HG02610 (cell line): ENCODE results near the gene CHST8.

Experiments
- ATAC-seq: cut with Tn5 transposase; IDR thresholded peaks from one replicate; pipeline ENCODE4 v1.9.1; 2021; ENCODE audit warnings: mild to moderate bottlenecking, moderate library complexity; ENCODE audit not compliant: unreplicated experiment

Gene CHST8

DNA sequence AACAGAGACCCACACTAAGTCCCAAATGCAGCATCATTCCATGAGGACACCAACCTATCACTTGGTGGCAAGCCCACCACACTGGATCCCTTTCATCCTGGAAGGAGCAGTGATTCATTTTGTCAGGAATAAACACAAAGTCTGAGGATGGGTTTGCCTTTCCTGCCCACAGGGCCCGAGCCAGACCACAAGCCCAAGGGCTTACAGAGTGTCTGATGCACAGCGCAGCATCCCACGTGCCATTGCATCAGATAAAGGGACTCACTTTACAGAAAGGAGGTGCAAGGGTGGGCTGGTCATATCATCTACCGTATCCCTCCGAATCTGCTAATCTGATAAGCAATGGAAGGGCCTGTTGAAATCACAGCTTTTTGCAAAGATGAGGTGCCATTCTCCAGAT, 162.7 kb downstream of the CHST8 start:
- no peak for ATAC-seq

DNA sequence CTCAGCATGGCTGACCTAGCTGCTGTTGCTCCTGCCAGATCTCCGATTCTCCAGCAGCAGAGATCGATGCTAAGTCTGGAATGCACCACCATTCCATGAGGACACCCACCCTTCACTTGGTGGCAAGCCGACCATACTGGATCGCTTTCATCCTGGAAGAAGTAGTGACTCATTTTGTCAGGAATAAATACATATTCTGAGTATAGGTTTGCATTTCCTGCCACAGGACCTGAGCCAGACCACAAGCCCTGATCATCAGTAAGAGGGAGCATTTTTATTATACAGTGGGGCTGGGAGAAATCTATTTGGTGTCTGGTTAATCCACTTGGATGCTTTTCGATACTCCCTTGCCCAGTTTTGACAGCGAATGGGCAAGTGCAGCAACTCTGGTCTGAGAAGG, 164.0 kb downstream of the CHST8 start:
- no peak for ATAC-seq

GRCh38 chr19:33788676-33789075, 166.9 kb downstream of the CHST8 start:
- no peak for ATAC-seq

- ATAC-seq, result no peak
Observed at GRCh38 chr19:33789344-33789743, 167.6 kb downstream of the CHST8 start.

GRCh38 chr19:33794683-33795369, 173.1 kb downstream of the CHST8 start:
- no peak for ATAC-seq

DNA sequence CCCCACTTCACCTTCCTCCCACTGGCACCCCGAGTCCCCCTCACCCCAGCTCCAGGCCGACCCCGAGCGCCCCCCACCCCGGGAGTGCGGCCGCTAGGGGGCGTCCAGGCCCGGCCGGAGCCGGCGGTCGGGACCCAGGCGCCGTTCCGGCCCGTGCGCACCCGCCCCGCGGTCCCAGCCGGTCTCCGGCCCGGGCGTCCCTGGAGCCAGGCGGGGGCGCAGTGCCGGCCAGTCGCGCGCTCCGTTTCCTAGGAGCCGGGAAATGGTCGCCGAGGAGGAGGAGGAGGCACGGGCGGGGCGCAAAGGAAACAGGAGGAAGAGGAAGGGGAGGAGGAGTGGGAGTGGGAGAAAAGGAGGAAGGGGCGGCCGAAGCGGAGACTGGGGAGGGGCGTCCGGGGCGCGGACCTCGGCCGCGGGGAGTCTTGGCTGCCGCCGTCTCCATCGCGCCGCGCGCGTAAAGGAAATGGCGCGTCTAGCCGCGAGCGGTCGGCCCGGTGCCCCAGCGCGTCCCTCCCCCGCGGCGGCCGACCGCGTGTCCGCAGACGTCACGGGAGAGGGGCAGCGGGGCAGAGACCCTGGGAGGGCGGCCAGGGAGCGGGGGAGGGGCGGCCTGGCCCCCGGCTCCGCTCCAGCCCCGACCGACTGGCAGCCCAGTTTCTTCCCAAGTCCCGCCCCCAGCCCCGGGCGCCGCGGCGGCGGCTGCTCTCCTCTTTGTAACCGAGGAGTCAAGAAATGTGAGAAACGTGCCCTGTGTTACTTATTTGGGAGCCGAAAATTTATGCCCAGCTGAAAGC, 173.8 kb downstream of the CHST8 start:
- ATAC-seq, result no peak

DNA sequence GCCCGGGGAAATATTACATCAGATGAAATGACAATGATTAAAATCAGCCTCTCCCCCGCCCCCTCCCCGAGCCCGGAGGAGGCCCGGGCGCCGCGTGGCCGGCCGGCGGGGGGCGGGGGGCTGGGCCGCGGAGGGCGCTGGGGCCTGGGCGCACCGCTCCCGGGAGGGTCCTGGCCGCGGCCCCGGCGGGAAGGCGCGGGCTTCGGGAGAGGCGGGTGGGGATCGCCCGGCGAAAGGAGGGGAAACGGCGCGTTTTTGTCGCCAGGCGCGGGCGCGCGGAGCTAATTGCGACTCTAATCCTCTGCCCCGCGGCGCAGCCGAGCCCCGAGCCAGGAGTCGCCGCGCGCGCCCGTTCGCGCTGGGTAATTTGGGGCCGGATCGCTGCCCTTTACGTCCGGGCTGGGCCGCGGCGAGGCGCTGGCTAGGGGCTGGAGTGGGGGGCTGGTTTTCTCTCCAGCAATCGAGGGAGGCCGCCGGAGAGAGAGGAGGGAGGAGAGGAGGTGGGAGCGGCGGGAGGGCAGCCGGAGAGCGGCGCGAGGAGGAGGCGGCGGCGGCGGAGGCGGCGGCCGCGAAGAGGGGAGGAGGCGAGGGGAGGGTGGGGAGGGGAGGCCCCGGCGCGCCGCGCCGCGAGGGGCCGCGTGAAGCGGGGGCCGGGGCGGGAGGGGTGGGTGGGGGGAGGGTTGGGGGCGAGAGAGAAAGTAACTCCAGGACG, 174.6 kb downstream of the CHST8 start, which contains the start of gene KCTD15:
TSS of gene KCTD15 (plus strand) at position 707 of the 712 bp plus-strand sequence. CDS start 3,585 bp downstream, outside the sequence.
- ATAC-seq, result no peak

GRCh38 chr19:33797802-33798671, 176.3 kb downstream of the CHST8 start:
- ATAC-seq, result no peak

- no peak for ATAC-seq
Observed at GRCh38 chr19:33798681-33799111, 176.9 kb downstream of the CHST8 start.

GRCh38 chr19:33799476-33799875, 177.7 kb downstream of the CHST8 start:
- no peak for ATAC-seq

DNA sequence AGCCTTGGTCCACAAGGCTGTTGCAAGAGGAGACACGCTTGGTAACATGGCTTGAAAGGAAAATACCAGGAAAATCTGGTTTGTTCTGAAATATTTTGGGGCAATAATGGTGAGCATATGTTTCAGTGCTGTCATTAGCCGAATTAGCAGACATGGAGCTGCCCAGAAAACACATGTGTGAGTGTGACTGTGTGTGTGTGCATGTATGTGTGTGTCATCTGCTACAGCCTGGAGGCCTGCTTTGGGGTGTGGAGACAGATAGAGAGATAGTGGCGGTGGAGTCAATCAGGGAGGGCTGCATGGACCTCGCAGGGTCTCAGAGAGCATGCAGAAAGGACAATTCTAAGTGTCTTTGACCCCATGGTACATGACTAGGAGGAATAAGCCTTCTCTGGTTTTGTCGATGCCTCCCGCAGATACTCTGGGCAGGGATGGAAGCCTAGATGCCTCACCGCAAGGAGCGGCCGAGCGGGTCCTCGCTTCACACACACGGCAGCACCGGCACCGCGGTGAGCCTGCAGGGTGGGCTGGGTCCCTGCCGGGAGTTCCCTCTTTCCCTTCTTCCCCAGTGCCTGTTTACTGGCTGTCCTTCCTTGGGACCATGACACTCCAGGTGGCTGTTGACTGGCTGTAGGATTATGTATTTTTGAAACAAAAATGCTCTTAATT, 178.4 kb downstream of the CHST8 start:
- ATAC-seq, result no peak

DNA sequence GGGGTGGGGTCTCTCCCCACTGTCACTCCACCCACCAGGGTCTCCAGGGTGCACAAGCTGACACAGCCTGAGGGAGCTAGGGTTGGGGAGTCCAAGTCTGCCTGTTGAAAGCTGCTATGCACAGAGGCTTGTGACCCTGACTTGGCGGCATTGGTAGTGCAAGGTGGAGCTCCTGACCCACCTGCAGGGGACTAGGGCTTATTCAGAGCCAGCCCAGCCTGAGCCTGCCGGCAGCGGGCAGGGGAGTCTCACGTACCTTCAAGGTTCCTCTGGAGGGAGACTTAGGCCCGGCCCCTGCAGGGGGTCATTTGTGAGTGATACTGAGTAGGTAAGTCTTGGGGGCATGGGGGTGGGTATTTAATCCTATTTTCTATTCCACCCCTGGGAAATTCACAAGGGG, 179.7 kb downstream of the CHST8 start:
- no peak for ATAC-seq

GRCh38 chr19:33802001-33802400, 180.2 kb downstream of the CHST8 start:
- no peak for ATAC-seq

DNA sequence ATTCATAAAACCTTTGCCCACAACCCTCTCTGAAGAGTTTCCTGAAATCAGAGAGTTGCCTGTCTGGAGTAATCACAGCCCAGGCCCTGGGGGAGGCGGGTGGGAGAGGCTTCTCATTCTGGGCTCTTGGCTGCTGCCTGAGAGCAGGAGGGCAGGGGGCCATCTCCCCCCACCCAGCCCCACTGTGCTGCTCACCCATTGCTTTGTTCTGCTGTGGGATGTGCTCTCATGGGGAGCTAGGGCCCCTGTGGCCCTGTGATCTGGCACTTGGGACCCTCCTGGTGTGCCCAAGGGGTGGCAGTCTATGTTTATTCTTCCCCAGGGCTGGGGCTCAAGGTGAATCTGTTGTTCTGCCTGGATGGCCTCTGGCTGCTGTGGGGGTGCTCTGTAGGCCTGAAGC, 181.0 kb downstream of the CHST8 start:
- no peak for ATAC-seq

DNA sequence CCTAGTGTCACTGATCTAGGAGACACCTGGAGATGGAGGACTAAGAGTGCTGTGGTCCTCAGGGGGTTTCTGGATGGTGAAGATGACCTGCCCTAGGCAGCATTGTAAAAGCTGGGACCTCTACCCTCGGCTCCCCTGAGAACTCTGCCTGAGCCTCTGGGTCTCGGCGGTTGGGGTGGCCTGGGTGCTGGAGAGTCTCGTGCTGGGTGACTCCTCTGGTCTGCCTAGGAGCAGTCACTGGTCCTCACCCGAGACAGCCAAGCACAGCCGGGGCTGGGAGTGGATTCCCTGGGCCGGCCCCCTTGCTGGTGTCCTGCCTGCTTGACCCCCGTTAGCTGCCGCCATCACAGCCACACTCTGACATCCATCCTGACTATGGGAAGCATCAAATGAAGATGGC, 181.6 kb downstream of the CHST8 start:
- no peak for ATAC-seq

- no peak for ATAC-seq
Observed at GRCh38 chr19:33804021-33804799, 182.5 kb downstream of the CHST8 start.

DNA sequence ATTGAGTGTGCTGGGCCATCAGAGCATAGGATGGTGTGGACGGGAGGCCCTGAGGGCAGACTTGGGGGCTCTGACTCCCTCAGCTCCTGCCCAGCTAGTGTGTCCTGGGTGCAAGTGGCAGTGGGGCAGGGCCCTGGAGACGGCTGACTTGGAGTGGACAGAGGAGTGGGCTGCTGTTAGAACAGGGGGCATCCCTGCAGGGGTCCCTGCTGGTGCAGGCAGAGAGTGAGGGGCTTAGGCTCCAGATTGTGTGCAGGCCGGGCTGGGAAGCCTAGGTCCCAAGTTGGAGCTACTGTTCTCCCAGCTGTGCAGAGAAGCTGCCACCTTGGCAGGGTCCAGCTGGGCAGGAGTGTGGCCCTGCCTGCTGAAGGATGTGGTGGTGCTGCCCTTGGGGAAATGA, 183.6 kb downstream of the CHST8 start:
- ATAC-seq, result no peak

DNA sequence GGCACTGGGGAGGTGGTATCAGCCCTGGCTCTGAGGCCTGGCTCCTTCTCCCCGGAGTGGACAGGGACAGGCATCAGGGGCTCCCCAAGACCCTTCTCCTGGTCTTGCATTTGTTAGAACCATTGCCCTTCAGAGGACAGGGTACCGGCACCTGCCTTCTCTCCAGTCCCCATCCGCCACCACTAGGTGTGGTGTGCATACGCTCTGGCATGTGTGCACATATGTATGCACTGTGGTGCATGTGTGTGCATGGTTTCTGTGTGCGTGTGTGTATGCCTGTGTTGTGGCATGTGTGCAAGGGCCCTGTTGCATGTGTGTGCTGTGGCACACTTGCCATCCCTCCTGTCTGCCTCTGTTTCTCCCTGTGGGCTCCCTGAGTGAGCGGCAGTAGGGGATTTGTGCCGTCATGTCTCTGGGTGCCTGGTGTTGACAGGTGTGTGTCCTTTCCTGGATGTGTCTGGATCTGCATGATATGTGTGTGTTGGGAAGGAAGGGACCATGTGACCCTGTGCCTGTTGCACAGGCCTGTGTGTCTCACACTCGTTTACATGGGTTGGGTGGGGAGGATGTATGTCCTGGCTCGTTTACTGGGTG, 184.2 kb downstream of the CHST8 start:
- no peak for ATAC-seq

GRCh38 chr19:33806434-33806881, 184.7 kb downstream of the CHST8 start:
- ATAC-seq, result no peak
